ENCODE data around the gene PRDX3. TPM values are rescaled to one million over a fixed set of nuclear protein-coding genes. Genes with fewer than 3 reads are reported as not detected.

PRDX3 gene
- polyA plus RNA-seq, 2 of the 4 experiments (the other 2 are of a cell fraction): 432 to 673 TPM

DNA sequence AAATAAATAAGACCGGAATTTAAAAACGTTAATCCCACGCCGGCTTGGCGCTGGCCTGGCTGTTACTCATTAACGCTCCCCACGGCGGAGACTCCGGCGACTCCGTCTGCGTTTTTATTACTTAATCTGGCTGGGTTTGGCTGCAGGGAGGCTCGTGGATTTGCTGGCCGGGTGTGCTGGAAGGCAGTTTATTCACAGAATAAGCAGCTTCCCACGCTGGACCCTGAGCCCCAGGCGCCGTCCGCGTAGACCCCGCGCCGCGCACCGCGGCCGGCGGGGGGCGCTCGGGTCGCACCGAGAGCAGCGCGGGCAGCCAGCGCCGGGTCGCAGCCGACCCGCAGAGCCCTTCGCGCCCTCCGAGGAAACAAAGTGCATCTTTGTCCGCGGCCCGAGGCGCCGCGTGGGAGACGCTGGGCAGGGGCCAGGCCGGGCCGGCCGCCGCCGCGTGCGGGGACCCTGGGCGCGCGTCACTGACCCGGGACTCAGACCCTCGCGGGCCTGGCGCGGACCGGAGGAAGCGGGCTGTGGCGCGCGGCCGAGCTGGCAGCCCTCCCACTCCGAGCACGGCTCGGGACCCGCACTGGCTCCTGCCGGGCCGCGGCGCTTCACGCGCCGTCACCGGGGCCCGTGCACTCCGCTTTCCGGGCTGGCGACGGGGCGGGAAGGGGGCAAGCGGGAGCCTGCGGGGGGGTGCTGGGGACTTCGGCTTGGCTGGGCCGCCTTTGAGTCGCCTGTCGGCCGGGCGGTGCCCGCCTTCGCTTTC lies 28.2 kb upstream of the PRDX3 start:
- no peaks in the 10 kb centered on the region for H3K9me3 ChIP-seq
- FAIRE-seq: no peak
- peak overlapping the region; percentile 98 to 99 for H3K27ac ChIP-seq
- DNase-seq (ENCODE audit: low read depth in 1 of 2, low spot score in 1 of 2): peak; percentile 59 to 81
- ChIA-PET CTCF (interaction anchor here (0.5 to 16.9 kb wide), 91 partner anchors 7 to 470 kb away, joined by 3 to 283 read pairs (median 6); partner anchors contain the start of gene RGS10), POLR2A (interaction anchor here (0.5 to 2.1 kb wide), 16 partner anchors 28 to 390 kb away, joined by 3 to 12 read pairs (median 5); partner anchors contain the start of genes RGS10 and TIAL1)
- TF ChIP-seq RAD21 (conservative IDR thresholded peaks at IDR 0.05 in 1 of 2, IDR thresholded peaks at IDR 0.05 in 1 of 2) (peak; percentile 67 to 98; a peak in 4 of 5 replicates), SMC3 (IDR thresholded peaks at IDR 0.05) (peak; percentile 97), KDM5A (IDR thresholded peaks at IDR 0.05) (0 out of 2 replicates have a peak, but pooled peaks have one; percentile 30), TP53 (CRISPR knock-in tag; IDR thresholded peaks at IDR 0.05) (0 out of 2 replicates have a peak, but pooled peaks have one; percentile 61), JUN (IDR thresholded peaks at IDR 0.05) (peak in 1 of 2 experiments; percentile 15; a peak in 1 of 5 replicates), SREBF2 (IDR thresholded peaks at IDR 0.05) (no peak), POLR2AphosphoS2 (conservative IDR thresholded peaks at IDR 0.05; ENCODE audit: low read length) (no peak), MAFK (IDR thresholded peaks at IDR 0.05; ENCODE audit: partially characterized antibody) (no peak), CEBPB (IDR thresholded peaks at IDR 0.05) (no peak), MAZ (IDR thresholded peaks at IDR 0.05; ENCODE audit: borderline replicate concordance, low read depth, low read length) (0 out of 2 replicates have a peak, but pooled peaks have one; percentile 22), EHF (CRISPR knock-in tag; IDR thresholded peaks at IDR 0.05) (no peak), RCOR1 (IDR thresholded peaks at IDR 0.05; ENCODE audit: low read depth, low read length) (no peak), POLR2A (IDR thresholded peaks at IDR 0.05; ENCODE audit: low read length) (peak; percentile 38; the same call in 1 of the 2 replicates), RNF2 (IDR thresholded peaks at IDR 0.05; ENCODE audit: borderline replicate concordance, low read depth) (no peak), PHF8 (IDR thresholded peaks at IDR 0.05; ENCODE audit: borderline replicate concordance, low read depth) (peak; percentile 80), HOXB13 (CRISPR knock-in tag; IDR thresholded peaks at IDR 0.05; ENCODE audit: low read depth) (no peak), NFE2L2 (conservative IDR thresholded peaks at IDR 0.05; ENCODE audit: low read length) (no peak), GATA3 (IDR thresholded peaks at IDR 0.05; ENCODE audit: borderline replicate concordance) (no peak), RARB (CRISPR knock-in tag; IDR thresholded peaks at IDR 0.05) (no peak), RFX5 (IDR thresholded peaks at IDR 0.05) (no peak), CHD2 (IDR thresholded peaks at IDR 0.05; ENCODE audit: low read length, partially characterized antibody) (no peak), NPAS2 (CRISPR knock-in tag; IDR thresholded peaks at IDR 0.05; ENCODE audit: borderline replicate concordance) (no peak), CBX2 (IDR thresholded peaks at IDR 0.05; ENCODE audit: borderline replicate concordance, low read depth) (no peak)
- TF ChIP-seq, protein P1, sequence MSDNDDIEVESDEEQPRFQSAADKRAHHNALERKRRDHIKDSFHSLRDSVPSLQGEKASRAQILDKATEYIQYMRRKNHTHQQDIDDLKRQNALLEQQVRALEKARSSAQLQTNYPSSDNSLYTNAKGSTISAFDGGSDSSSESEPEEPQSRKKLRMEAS (IDR thresholded peaks at IDR 0.05): peak; percentile 29; the same call in 1 of the 2 replicates
- TF ChIP-seq, protein P2, sequence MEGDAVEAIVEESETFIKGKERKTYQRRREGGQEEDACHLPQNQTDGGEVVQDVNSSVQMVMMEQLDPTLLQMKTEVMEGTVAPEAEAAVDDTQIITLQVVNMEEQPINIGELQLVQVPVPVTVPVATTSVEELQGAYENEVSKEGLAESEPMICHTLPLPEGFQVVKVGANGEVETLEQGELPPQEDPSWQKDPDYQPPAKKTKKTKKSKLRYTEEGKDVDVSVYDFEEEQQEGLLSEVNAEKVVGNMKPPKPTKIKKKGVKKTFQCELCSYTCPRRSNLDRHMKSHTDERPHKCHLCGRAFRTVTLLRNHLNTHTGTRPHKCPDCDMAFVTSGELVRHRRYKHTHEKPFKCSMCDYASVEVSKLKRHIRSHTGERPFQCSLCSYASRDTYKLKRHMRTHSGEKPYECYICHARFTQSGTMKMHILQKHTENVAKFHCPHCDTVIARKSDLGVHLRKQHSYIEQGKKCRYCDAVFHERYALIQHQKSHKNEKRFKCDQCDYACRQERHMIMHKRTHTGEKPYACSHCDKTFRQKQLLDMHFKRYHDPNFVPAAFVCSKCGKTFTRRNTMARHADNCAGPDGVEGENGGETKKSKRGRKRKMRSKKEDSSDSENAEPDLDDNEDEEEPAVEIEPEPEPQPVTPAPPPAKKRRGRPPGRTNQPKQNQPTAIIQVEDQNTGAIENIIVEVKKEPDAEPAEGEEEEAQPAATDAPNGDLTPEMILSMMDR (IDR thresholded peaks at IDR 0.05): peak; percentile 96
- ATAC-seq: peak; percentile 69 to 75
- peaks cover 33% of the 10 kb centered on the region for H3K4me1 ChIP-seq
- peak overlapping the region; percentile 66 for H3K4me3 ChIP-seq
- 2% methylated on average over 26 of the region's 97 CpGs for WGBS (ENCODE audit: missing lambda C conversion rate)
- peak overlapping the region; percentile 95 for H3K4me2 ChIP-seq

Measured in A549 (cell line).